GM21619 (cell line): Measurements from ENCODE around the gene RRP1B.

ENCODE experiments used
- ATAC-seq: cut with Tn5 transposase; IDR thresholded peaks from one replicate; pipeline ENCODE4 v1.9.1; 2021; ENCODE audit not compliant: unreplicated experiment

RRP1B gene

GRCh38 chr21:43721939-43722338 is 62.6 kb downstream of the RRP1B start:
- ATAC-seq, result no peak

- ATAC-seq, result no peak
These were observed 64.3 kb downstream of the RRP1B start for GRCh38 chr21:43723648-43724047.

GRCh38 chr21:43726686-43727518 is 67.5 kb downstream of the RRP1B start:
- ATAC-seq, result no peak

- no peak for ATAC-seq
These were observed 68.3 kb downstream of the RRP1B start for GRCh38 chr21:43727519-43728153.

- ATAC-seq, result peak; percentile 5
These were observed 68.8 kb downstream of the RRP1B start for GRCh38 chr21:43728154-43728466.

- peak; percentile 63 for ATAC-seq
These were observed 69.4 kb downstream of the RRP1B start for GRCh38 chr21:43728467-43729390.

GRCh38 chr21:43731476-43731875 is 72.1 kb downstream of the RRP1B start:
- ATAC-seq, result no peak

GRCh38 chr21:43731891-43732711 is 72.7 kb downstream of the RRP1B start:
- no peak for ATAC-seq

GRCh38 chr21:43733060-43733459 is 73.7 kb downstream of the RRP1B start:
- ATAC-seq, result no peak

- ATAC-seq, result no peak
These were observed 74.2 kb downstream of the RRP1B start for GRCh38 chr21:43733529-43734071.

GRCh38 chr21:43734131-43734927 is 75.0 kb downstream of the RRP1B start:
- no peak for ATAC-seq

- no peak for ATAC-seq
These were observed 75.5 kb downstream of the RRP1B start for GRCh38 chr21:43734928-43735229.

- ATAC-seq, result no peak
These were observed 76.1 kb downstream of the RRP1B start for GRCh38 chr21:43735236-43736091.

- ATAC-seq, result no peak
These were observed 77.0 kb downstream of the RRP1B start for GRCh38 chr21:43736224-43736883.

- no peak for ATAC-seq
These were observed 78.0 kb downstream of the RRP1B start for GRCh38 chr21:43737158-43737950.

GRCh38 chr21:43739621-43740435 is 80.5 kb downstream of the RRP1B start:
- ATAC-seq, result no peak
